HG02943 (cell line): ENCODE results near the gene CDC37.

Source experiments
- ATAC-seq: cut with Tn5 transposase; IDR thresholded peaks from one replicate; pipeline ENCODE4 v1.9.1; 2021; ENCODE audit warnings: mild to moderate bottlenecking, low read depth, moderate library complexity; ENCODE audit not compliant: unreplicated experiment

The CDC37 gene

DNA sequence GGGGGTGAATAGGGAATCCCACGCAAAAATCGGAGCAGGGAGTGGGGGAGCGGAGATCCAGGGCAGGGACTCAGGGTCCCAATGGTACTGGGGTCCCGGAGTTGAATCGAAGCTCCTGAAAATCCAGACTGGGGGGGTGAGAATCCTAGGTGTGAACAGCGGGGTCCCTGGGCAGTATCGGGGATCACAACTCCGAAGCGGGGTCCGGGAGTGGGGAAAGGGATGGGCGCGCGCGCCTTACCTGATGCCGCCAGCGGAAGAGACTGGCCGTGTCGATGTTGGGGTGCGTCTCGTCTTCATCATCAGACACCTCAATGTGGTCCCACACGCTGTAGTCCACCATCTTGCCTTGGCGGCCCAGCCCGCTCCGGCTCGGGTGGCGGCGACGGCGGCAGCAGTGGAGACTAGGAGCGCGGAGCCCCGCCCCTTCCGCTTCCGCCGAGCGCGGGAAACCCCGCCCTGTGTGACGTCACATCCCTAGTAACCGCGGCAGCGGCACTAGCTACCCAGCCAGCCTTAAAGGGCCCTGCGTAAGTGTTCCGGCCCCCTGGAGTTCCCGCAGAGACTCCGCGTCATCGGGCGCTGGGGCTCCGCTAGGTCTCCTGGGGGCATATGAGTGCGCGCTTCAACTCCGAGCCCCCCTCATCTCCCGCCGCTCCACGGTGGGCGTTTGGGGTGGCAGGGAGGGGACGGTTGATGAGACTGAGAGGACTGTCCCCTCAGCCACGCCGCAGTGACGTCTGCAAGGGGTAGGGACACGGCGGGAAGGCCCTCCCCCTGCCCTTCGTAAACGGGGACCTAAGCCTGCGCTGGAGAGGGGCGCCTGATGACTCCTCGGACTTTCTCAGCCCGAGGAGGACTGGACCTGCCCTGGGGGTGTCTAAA lies at the start of gene CDC37:
CDC37 (minus strand) TSS at position 406 of the 885 bp plus-strand sequence; CDS start at position 343, 63 bp downstream.
- ATAC-seq: peak; percentile 79

DNA sequence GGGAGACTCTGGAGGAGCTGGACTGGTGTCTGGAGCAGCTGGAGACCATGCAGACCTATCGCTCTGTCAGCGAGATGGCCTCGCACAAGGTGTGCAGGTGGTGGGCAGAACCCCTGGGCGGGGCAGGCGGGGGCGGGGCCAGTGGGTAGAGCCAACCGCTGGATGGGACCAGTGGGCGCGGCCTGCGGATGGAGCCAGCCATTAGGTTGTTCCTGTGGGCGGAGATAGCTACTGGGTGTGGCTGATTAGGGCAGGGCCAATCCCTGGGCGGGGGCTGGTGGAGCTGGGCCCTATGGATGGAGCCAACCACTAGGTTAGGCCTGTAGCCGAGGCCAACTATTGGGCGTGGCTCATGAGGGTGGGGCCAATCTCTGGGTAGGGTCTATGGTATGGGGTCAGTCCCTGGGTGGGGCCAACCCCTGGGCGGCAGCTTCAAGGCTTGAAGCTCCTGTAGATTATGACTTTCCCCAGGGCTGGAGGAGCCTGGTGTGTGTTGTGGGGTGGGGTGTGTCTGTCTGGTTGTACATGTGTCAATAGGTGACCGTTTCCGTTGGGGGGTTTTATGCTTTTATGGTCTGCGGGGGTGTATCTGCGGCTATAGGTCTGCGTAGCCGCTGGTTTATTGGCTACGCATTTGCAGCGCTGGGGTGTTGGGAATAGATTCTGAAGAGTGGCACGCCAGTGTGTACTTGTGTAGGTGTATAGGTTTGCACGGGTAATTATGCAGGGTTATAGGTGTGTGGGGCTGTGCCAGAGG lies 47.7 kb upstream of the CDC37 start:
- no peak for ATAC-seq

DNA sequence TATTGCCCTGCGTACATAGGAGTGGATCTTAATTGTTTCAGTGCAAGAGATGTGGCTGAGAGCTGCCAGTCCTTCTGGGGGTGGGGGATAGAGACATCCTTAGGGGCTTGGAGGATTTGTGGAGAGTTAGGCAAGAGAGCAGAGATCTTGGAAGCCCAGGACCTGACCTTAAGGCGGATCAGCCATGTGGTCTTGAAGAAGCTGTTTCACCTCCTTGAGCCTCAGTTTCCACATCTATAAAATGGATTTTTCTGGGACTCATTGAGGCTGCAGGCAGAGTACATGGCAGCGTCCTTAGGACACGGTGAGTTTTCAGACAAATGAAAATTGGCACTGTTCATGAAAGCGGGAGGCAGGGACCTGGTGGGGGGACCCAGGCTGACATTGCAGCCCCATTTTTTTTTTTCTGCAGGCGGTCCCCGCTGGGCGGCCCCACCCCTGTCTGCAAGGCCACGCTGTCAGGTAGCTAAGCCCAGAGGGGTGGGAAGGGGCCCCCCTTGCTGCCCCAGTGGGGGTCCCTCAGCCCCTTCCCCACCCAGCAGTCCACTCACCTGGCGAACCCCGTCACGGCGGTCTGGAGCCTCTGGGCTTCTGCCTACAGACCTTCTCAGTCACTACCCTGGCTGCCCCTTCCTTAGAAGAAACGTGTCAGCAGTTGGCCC lies 47.0 kb upstream of the CDC37 start:
- no peak for ATAC-seq

DNA sequence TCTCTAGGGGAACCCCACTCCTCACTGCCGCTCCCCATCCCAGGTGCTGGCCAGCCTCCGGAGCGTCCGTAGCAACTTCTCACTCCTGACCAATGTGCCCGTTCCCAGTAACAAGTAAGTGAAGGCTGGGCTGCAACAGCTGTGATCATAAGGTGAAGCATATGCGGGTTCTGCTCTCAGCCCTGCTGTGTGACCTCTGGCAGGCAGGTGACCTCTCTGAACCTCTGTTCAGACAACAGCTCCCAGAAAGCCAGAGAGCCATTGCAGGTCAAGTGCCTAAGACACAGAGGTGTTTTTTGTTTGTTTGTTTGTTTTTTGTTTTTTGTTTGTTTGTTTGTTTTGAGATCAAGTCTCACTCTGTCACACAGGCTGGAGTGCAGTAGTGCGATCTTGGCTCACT lies 45.7 kb upstream of the CDC37 start:
- no peak for ATAC-seq

DNA sequence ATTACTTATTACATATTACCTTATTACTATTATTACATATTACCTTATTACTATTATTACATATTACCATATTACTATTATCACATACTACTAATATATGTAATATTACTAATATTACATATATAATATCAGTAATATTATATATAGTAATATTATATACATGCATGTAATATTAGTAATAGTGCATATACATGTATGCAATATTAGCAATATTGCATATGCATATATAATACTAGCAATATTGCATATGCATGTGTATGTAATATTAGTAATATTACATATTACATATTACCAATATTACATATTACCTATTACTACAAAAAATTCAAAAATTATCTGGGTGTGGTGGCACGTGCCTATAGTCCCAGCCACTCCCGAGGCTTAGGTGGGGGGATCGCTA lies 39.4 kb upstream of the CDC37 start:
- no peak for ATAC-seq

DNA sequence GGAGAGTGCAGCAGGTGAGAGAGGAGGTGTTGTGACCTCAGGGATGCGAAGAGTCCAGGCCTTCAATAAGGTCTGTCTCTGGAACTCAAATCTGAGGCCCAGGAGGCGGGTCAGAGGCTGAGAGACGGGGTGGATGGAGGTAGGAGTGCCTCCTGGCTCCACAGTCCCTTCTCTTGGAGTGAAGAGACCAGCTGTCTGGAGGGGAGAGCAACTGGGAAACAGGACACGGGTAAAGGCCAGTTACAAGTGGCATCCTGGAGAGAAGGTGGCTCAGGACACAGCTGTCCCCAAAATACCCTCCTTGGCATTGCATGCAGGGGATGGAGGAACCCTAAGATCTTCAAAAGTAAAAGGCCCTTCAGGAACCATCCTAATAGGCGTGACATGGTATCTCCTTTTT lies 36.2 kb upstream of the CDC37 start:
- no peak for ATAC-seq

DNA sequence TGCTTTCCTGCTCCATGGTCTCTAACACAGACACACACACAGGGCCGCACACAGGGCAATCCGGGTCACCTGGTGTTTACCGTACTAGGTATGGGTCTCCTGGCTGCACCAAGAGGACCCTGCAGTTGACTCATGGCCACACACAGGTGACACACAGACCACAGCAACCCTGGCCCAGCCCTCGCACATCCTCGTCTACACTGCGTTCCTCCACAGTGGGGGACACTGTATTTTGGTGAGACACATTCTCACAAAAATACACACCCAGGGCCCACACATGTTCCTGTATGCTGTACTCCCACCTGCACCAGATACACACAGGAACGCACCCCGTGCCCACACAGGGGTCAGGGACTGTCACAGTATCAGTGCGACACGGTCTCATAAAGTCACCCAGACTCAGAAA lies 29.8 kb upstream of the CDC37 start:
- no peak for ATAC-seq

DNA sequence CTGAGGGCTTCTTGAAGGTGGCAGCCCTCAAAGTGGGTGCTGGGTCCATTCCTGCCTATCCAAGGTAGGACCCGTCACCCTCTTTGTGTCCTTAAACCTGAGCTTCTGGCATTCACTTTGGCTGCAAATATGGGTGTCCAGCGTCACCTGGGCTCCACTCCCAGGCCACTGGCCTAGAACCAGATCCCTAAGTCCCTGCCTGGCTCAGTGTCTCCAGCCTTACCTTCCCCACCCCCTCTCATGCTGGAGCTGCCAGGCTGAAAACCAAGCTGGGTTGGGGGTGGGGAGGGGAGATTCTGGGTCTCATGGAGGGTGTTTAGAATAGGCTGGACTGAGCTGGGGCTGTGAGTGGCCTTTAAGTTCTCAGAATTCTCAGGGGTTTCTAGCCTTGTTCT lies 29.4 kb upstream of the CDC37 start:
- ATAC-seq: no peak

DNA sequence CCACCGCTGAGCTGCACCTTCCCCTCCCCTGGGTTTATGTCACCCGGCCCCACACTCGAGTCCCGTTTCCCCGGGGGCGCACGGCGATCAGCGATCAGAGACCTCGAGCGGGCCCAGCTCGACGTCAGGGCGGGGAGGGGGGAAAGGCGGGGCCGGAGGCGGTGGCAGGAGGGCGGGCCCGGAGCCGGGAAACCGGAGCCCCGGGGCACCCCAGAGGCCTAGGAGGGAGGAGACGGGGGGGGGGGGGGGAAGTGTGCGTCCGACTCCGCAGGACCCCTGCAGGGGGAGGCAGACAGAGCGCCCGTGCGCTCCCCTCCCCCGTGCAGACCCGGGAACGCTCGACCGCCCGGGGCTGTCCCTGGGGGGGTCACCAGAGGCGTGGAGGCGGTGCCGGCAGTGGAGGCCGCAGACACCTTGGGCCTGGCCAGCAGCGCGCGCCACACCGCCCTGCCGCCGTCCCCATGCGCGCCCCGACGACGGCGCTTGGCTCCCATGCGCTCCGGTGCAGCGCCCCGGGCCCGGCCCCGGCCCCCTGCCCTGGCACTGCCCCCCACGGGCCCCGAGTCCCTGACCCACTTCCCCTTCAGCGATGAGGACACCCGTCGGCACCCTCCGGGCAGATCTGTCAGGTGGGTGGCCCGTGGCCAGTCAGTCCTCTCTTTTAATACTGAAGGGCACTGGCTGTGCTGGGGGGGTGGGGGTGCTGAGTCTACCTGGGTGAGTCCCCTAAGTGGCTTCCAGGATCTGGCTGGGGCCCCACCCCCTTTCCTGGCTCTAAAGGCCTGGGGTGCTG lies 28.8 kb upstream of the CDC37 start:
- ATAC-seq: no peak

DNA sequence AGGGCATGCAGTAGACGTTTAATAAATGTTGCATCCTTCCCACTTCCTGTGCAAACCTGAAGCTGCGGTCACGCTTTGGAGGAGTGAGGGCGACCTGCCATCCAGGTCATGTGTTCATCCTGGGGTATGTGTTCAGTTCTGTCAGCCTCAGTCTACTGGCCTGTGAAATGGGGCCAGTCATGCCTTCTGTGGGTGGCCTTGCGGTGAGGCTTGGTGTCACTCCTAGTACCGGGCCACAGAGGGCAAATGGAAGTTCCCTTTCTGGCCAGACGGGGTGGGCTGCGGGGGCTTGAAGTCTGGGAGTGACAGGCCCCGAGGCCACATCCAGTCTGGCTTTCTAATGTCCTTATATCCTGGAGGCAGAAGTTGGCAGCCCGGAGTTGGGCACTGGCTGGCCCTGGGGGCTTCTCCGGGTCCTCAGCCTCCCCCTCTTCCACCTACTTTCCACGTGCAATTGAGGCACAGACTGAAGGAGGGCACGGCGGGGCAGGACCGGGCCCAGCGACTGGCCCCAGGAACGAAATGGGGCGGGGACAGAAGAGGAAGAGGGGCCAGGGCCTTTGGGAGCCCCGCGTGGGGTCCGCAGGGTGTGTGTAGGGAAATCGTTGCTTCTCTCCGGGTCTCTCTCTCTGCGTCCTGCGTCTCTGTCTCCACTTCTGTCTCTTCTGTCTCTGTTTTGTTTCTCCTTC lies 28.1 kb upstream of the CDC37 start:
- ATAC-seq: no peak

DNA sequence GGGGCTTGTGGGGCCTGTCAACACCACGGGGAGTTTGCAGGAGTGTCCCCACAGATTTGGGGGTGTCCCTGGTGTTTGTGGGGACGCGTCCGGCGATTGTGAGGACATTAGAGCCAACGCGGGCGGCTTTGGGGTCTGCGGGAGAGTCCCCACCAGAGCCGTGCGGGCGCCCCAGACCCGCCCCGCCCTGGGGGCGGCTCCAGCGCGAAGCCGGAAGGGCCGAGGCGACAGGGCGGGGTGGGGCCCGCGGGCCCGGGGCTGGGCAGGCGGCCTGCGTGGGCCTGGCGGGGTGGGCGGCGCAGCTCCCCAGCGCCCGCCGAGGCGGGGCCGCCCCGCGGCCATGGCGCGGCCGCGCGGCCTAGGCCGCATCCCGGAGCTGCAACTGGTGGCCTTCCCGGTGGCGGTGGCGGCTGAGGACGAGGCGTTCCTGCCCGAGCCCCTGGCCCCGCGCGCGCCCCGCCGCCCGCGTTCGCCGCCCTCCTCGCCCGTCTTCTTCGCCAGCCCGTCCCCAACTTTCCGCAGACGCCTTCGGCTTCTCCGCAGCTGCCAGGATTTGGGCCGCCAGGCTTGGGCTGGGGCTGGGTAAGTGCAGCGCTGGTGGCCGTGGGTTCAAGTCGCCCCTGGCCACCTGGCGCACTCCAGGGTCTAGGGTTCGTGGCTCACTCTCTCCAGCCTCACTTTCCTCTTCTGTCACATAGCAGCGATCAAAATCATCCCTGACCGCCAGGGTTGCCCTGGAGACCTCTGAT lies 27.3 kb upstream of the CDC37 start:
- no peak for ATAC-seq

DNA sequence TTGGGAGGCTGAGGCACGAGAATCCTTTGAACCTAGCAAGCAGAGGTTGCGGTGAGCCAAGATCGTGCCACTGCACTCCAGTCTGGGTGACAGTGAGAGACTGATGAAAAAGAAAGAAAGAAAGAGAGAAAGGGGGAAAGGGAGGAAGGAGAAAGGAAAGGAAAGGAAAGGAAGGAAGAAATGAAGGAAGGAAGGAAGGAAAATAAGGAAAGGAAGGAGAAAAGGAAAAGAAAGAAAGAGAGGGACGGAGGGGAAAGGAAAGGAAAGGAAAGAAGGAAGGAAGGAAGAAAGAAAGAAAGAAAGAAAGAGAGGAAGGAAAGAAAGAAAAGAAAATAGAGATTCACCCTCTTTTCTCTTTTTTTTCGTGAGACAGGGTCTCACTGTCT lies 25.6 kb upstream of the CDC37 start:
- ATAC-seq: no peak

DNA sequence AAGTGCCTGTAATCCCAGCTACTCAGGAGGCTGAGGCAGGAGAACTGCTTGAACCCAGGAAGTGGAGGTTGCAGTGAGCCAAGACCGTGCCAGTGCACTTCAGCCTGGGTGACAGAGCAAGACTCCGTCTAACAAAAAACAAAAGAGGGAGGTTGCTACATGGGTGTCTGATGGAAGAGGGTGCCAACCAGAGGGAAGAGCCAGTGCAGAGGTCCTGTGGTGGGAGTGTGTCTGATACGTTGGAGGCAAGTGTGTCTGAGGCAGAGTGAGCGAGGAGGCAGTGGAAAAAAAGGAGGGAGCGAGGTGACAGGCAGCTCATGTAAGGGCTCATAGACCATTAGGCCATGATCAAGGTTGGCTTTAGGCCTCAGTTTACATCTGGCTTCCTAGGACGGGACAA lies 23.8 kb upstream of the CDC37 start:
- no peak for ATAC-seq

DNA sequence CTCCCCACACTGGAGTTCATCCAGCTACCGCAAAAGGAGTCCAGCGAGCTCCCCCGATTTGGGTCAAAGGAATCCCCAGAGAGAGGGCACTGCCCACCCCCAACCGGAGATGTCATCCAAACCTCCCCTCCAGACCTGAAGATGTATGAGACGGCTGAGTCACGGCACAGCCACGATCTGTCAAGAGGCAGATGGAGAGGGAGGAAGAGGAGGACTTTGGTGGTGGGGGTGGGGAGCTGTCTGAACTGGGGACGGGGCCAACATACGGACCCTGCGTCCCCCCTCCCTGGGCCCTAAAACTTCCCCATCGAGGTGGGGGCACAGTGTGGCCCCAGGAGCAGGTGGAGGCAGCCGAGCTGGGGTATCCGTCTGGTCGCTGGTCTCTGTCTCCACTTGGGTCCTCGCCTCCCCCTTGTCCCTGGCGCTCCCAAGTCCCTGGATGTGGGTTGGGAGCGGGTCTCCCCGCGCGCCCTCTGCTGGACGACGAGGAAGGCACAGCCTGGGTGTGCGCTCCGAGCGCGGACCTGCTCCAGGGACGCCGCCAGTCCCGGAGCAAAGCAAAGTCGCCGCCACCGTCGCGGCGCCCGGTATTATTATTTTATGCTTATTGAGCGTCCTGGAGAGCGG lies 20.8 kb upstream of the CDC37 start:
- ATAC-seq: no peak

DNA sequence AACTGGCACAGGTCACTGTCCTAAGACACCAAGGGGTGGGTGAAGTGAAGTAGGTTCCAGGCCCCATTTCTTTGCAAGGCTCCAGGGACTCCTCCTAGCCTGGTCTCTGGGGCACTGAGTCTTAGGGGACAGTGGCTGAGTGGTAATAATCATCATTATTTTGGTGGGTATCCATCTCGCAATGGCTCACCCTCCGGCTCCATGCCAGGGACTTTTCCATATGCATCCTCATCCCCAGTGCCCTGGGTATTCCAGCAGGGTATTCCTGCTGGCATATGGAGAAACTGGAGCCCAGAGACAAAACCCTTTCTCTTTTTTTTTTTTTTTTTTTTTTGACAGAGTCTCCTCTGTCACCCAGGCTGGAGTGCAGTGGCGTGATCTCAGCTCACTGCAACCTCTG lies 19.5 kb upstream of the CDC37 start:
- ATAC-seq: no peak

DNA sequence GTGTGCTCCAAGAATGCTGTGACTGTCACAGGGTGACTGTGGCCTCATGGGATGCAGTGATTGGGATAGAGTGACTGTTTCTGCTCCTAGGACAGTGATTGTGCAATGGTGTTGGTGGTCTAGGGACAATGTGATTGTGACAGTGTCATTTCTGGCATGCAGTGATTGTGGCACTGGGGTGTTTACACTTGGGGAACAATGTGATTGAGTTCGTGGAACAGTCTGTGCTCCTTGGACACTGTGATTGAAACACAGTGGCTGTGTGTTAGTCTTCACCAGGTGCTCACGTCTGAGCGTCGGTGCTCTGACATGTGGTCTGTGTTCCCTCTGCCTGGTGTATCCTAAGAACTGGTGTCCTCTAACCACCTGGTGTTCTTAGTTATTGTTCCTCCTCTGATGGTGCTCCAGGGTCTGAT lies 18.7 kb upstream of the CDC37 start:
- ATAC-seq: no peak

DNA sequence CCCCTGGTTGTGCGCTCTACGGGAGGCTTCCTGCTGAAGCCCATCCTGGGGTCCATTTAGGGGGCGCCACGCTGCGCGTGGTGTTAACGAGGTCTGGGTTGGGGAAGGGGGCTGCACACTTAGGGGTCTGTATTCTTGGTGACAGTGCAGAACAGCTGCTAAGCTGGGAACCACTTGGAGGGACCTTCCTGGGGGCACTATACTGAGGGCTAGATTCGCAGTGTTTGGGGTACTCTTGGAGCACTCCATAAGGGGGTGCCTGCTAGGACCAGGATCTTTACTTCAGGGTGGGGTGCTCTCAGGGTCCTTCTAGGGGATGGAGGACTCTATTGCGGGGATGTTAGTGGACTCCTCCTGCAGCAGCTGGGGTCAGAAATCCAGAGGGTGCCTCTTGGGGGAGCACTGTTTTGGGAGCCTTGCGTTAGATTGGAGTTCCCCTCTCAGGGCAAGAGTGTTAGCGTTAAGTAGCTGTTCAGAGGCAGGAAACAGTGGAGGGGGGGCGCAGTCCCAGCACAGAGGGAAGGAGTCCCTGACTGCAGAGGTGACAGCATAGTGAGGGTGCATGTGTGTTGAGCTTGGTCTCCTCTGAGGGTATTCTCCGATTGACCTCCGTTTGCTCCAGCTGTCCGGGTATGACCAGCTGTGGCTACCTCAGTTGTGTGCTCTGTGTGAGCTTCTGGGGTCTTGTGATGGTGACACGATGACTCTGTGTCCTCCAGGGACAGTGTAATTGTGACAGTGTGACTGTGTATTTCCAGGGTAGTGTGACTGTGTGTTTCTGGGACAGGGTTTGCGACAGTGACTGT lies 18.1 kb upstream of the CDC37 start:
- no peak for ATAC-seq
